Limb (tissue), 2 donors: Measurements from ENCODE around the gene PRPF38B.
"Not testable (repeated sequence)": the region's sequence is repeated elsewhere in the genome, so short reads cannot be mapped to it uniquely, and the experiment has no call there.

ENCODE experiments used
- DNase-seq, 2 donors: peaks; one replicate each; pipeline ENCODE4 v3.0.0-alpha.2; 2016; ENCODE audit errors: extremely low spot score in 2 of 2

The PRPF38B gene

GRCh38 chr1:108691942-108692723, at the start of gene PRPF38B:
Gene PRPF38B, plus strand, starts transcription at chr1:108692310. Its CDS starts 282 bp downstream, at chr1:108692592.
- peak; percentile 95 to 97 for DNase-seq

GRCh38 chr1:108643492-108644335, 48.4 kb upstream of the PRPF38B start:
- DNase-seq: peak in 1 of 2 donors; percentile 86

GRCh38 chr1:108644984-108645383, 47.1 kb upstream of the PRPF38B start:
- DNase-seq: no peak

GRCh38 chr1:108645564-108646184, 46.4 kb upstream of the PRPF38B start:
- no peak for DNase-seq

GRCh38 chr1:108646265-108646647, 45.9 kb upstream of the PRPF38B start:
- DNase-seq: no peak

GRCh38 chr1:108646648-108647269, 45.4 kb upstream of the PRPF38B start:
- no peak for DNase-seq

- DNase-seq: no peak
Measured at GRCh38 chr1:108653431-108654105, 38.5 kb upstream of the PRPF38B start.

GRCh38 chr1:108657356-108658080, 34.6 kb upstream of the PRPF38B start:
- DNase-seq: no peak

- DNase-seq: peak; percentile 75 to 87
Measured at GRCh38 chr1:108661030-108661609, 31.0 kb upstream of the PRPF38B start, which contains the start of gene HENMT1. Gene HENMT1, minus strand, starts transcription at chr1:108661093. Its CDS starts 1,209 bp downstream, at chr1:108659884.

GRCh38 chr1:108663074-108663473, 29.0 kb upstream of the PRPF38B start:
- no peak for DNase-seq

- DNase-seq: no peak
Measured at GRCh38 chr1:108664481-108664880, 27.6 kb upstream of the PRPF38B start.

GRCh38 chr1:108665067-108665466, 27.0 kb upstream of the PRPF38B start:
- DNase-seq: no peak

- DNase-seq: no peak
Measured at GRCh38 chr1:108665771-108666170, 26.3 kb upstream of the PRPF38B start.

- DNase-seq: not testable (repeated sequence)
Measured at GRCh38 chr1:108667422-108667821, 24.7 kb upstream of the PRPF38B start.

GRCh38 chr1:108668777-108669176, 23.3 kb upstream of the PRPF38B start:
- no peak for DNase-seq

GRCh38 chr1:108669679-108670078, 22.4 kb upstream of the PRPF38B start:
- DNase-seq: no peak

GRCh38 chr1:108670131-108670773, 21.9 kb upstream of the PRPF38B start:
- DNase-seq: no peak

GRCh38 chr1:108671143-108671542, 21.0 kb upstream of the PRPF38B start:
- no peak for DNase-seq

- DNase-seq: no peak
Measured at GRCh38 chr1:108678706-108679105, 13.4 kb upstream of the PRPF38B start.
